Prostate gland (tissue), 2 donors: Measurements from ENCODE around the gene UNC13D. TPM values are rescaled to one million over a fixed set of nuclear protein-coding genes. Genes with fewer than 3 reads are reported as not detected.
"Not testable (repeated sequence)": the region's sequence is repeated elsewhere in the genome, so short reads cannot be mapped to it uniquely, and the experiment has no call there.

ENCODE experiments used
- DNase-seq: peaks from one replicate; pipeline ENCODE4 v3.0.0-alpha.2; 2019; ENCODE audit warnings: low spot score
- H3K27ac ChIP-seq, 2 donors: fragments of 200-600 bp; sonication (generic); 2 replicates each; pipeline ENCODE4 v1.5.1; 2017 to 2019
- H3K27me3 ChIP-seq: fragments of 200-600 bp; sonication (generic); replicated peaks from 2 replicates; pipeline ENCODE4 v1.5.1; 2019; ENCODE audit not compliant: insufficient read depth
- H3K36me3 ChIP-seq, 2 donors: fragments of 200-600 bp; sonication (generic); 1 replicate in 1 of 2; 2 replicates in 1 of 2; pipeline versions ENCODE4 v1.5.1 to v1.8.1; 2017 to 2019
- H3K4me1 ChIP-seq: fragments of 200-600 bp; sonication (generic); replicated peaks from 2 replicates; pipeline ENCODE4 v1.5.1; 2019
- H3K4me3 ChIP-seq, 2 donors: fragments of 200-600 bp; sonication (generic); 2 replicates each; pipeline ENCODE4 v1.5.1; 2017 to 2019
- H3K9me3 ChIP-seq: fragments of 200-600 bp; sonication (generic); 2 replicates; pipeline ENCODE4 v1.5.1; 2017
- POLR2A ChIP-seq: fragments of 450-650 bp; IDR thresholded peaks from one replicate; pipeline ENCODE4 v1.6.1; 2016; ENCODE audit warnings: antibody characterized with exemption, mild to moderate bottlenecking
- POLR2AphosphoS5 ChIP-seq: sonication (generic); formaldehyde crosslinking; IDR thresholded peaks from one replicate; pipeline ENCODE4 v1.6.1; 2017; ENCODE audit warnings: antibody characterized with exemption
- WGBS: methylation state at CpG from one replicate; pipeline ENCODE4 v1.1.5; 2018; 5-methylcytosine and 5-hydroxymethylcytosine counted together
- intact Hi-C: fragments of 100-400 bp; cut with DNase I; formaldehyde crosslinking; loops from one replicate; pipeline ENCODE4 v1.14.2; 2022
- microRNA-seq: library from miRNA; unstranded; fragments of <30 nt; microRNA quantifications from one replicate; pipeline ENCODE4, GENCODE V29; 2016
- total RNA-seq, 2 donors: library from RNA; depleted of rRNA; stranded (reverse); fragments of >200 nt; gene quantifications; one replicate each; pipeline ENCODE4 v1.1.0, GENCODE V29; 2016
- TF ChIP-seq, protein P1 (sequence below), 4 experiments: fragments of 200-600 bp in 2 of 4; fragments of 450-650 bp in 2 of 4; sonication (generic) in 2 of 4; IDR thresholded peaks; 1 replicate in 3 of 4; 2 replicates in 1 of 4; pipeline ENCODE4 v1.5.1; 2016 to 2019; ENCODE audit warnings: antibody characterized with exemption in 4 of 4, mild to moderate bottlenecking in 2 of 4, moderate library complexity in 2 of 4

UNC13D gene
- total RNA-seq, 2 donors from 2014 or later: 2.9 to 16.2 TPM

DNA sequence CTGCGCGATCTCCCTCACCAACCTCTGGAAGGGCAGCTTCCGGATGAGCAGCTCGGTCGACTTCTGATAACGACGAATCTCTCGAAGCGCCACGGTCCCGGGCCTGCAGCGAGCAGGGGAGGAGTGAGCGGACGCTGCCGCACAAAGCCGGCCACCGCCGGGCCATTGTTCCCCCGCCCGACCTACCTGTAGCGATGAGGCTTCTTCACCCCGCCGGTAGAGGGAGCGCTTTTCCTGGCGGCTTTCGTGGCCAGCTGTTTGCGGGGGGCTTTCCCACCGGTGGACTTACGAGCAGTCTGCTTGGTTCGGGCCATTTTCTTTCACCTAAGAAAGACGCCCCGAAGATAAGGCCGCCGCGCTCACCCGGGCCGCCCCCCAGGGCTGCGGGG lies 65.3 kb downstream of the UNC13D start:
- Histone ChIP-seq H3K4me1 (peaks cover 1% of the 10 kb centered on the region), H3K27me3 (no peaks in the 10 kb centered on the region), H3K27ac (peak overlapping the region; percentile 96 to 98), H3K4me3 (peak overlapping the region; percentile 88 to 91), H3K9me3 (no peaks in the 10 kb centered on the region), H3K36me3 (peaks cover 2 to 12% of the 10 kb centered on the region in 2 donors)
- WGBS: under 1% methylated on average over 24 of the region's 38 CpGs
- TF ChIP-seq POLR2AphosphoS5: no peak
- TF ChIP-seq, protein P1, sequence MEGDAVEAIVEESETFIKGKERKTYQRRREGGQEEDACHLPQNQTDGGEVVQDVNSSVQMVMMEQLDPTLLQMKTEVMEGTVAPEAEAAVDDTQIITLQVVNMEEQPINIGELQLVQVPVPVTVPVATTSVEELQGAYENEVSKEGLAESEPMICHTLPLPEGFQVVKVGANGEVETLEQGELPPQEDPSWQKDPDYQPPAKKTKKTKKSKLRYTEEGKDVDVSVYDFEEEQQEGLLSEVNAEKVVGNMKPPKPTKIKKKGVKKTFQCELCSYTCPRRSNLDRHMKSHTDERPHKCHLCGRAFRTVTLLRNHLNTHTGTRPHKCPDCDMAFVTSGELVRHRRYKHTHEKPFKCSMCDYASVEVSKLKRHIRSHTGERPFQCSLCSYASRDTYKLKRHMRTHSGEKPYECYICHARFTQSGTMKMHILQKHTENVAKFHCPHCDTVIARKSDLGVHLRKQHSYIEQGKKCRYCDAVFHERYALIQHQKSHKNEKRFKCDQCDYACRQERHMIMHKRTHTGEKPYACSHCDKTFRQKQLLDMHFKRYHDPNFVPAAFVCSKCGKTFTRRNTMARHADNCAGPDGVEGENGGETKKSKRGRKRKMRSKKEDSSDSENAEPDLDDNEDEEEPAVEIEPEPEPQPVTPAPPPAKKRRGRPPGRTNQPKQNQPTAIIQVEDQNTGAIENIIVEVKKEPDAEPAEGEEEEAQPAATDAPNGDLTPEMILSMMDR (IDR thresholded peaks at IDR 0.05): peak in 3 of 4 experiments; percentile 47 to 68 (median 64)
- no peak for TF ChIP-seq POLR2A
- no peak for DNase-seq
- intact Hi-C loops: no loop called here

DNA sequence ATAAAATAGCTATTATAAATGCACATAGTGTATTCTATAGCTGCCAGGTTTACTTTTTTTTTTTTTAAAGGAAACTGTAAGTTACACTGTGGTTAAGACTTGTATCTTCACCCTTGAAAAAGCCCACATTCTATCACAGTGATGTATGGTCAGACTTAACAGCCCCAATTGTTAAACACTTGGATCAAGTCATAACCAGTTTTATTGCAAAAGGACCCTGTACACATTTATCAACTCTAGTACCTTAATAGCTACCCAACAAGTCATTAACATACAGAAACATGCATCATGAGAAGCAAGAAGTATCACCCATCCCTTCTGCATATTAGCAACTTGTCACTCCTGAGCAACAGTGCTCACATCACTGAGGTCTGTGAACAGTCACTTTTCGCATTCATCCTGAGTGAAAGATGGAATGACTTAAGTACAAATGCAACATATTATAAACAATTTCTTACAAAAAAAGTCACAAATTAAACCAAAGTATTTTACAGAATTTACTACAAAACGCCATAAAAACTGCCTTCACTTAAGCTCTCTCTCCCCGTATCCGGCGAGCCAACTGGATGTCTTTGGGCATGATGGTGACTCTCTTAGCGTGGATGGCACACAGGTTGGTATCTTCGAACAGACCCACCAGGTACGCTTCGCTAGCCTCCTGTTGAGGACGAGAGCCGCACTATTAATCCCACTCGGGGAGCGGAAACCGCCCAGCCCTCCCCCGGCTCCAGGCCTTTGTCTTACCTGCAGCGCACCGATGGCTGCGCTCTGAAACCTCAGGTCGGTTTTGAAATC lies 65.9 kb downstream of the UNC13D start:
- H3K9me3 ChIP-seq, intact Hi-C loops, H3K27me3 ChIP-seq, DNase-seq, H3K4me1 ChIP-seq: not testable (repeated sequence)
- H3K36me3 ChIP-seq: peaks cover 2 to 12% of the 10 kb centered on the region in 2 donors
- 2% methylated on average over 15 of the region's 19 CpGs for WGBS
- peak overlapping the region; percentile 96 to 98 for H3K27ac ChIP-seq
- H3K4me3 ChIP-seq: peak overlapping the region; percentile 88 to 91

GRCh38 chr17:75777296-75777922 lies 66.8 kb downstream of the UNC13D start:
- H3K9me3 ChIP-seq: no peaks in the 10 kb centered on the region
- no peak for DNase-seq
- H3K27ac ChIP-seq: peak overlapping the region; percentile 96 to 98
- H3K4me3 ChIP-seq: peak overlapping the region; percentile 88 to 91
- WGBS: 1% methylated on average over 2 of the region's 2 CpGs
- H3K4me1 ChIP-seq: no peaks in the 10 kb centered on the region
- intact Hi-C loops: no loop called here
- no peaks in the 10 kb centered on the region for H3K27me3 ChIP-seq
- TF ChIP-seq POLR2A (no peak), POLR2AphosphoS5 (no peak)
- TF ChIP-seq, protein P1 (IDR thresholded peaks at IDR 0.05): no peak
- peaks cover 2 to 12% of the 10 kb centered on the region in 2 donors for H3K36me3 ChIP-seq

Small RNAs within 50 kb of the gene (microRNA-seq; reads per million reads assigned to microRNA genes)
- 0.75 reads per million for gene MIR4738

Other genes starting within 250 kb of the UNC13D start
- 1 to 10 TPM in 1 of 2 donors, under 1 TPM in 1; 0.27 to 4.1 TPM for gene SMIM5, start 211.0 kb downstream of the UNC13D start, total RNA-seq
- 100 to 1,000 TPM in 1 of 2 donors, 10 to 100 TPM in 1; 33.6 to 132 TPM for gene RECQL5, start 177.2 kb downstream of the UNC13D start, total RNA-seq
- 10 to 100 TPM; 50.4 to 72.3 TPM for gene SAP30BP, start 177.1 kb downstream of the UNC13D start, total RNA-seq
- gene ITGB4, start 122.9 kb downstream of the UNC13D start, total RNA-seq: 100 to 1,000 TPM in 1 of 2 donors, 10 to 100 TPM in 1; 81.0 to 105 TPM
- gene GALK1, start 79.2 kb downstream of the UNC13D start, total RNA-seq: 10 to 100 TPM; 28.1 to 28.5 TPM
- gene UNK, start 59.6 kb downstream of the UNC13D start, total RNA-seq: 10 to 100 TPM; 68.9 to 72.5 TPM
- gene WBP2, start 10.9 kb upstream of the UNC13D start, total RNA-seq: 100 to 1,000 TPM in 1 of 2 donors, 10 to 100 TPM in 1; 88.9 to 125 TPM
- gene TRIM47, start 34.2 kb upstream of the UNC13D start, total RNA-seq: 10 to 100 TPM; 21.3 to 62.9 TPM
- gene TRIM65, start 52.5 kb upstream of the UNC13D start, total RNA-seq: 10 to 100 TPM; 27.5 to 28.1 TPM
- gene MRPL38, start 60.5 kb upstream of the UNC13D start, total RNA-seq: 10 to 100 TPM; 40.3 to 85.6 TPM
- gene FBF1, start 96.6 kb upstream of the UNC13D start, total RNA-seq: 10 to 100 TPM; 18.9 to 31.3 TPM
- gene ACOX1, start 134.8 kb upstream of the UNC13D start, total RNA-seq: 10 to 100 TPM; 75.5 to 79.0 TPM
- gene TEN1, start 134.8 kb upstream of the UNC13D start, total RNA-seq: 10 to 100 TPM; 20.9 to 25.1 TPM
- 10 to 100 TPM; 16.9 to 17.2 TPM for gene CDK3, start 156.5 kb upstream of the UNC13D start, total RNA-seq
- gene EVPL, start 182.9 kb upstream of the UNC13D start, total RNA-seq: 10 to 100 TPM; 23.0 to 29.1 TPM
- 10 to 100 TPM; 33.5 to 51.2 TPM for gene SRP68, start 228.1 kb upstream of the UNC13D start, total RNA-seq
- gene GALR2, start 230.4 kb upstream of the UNC13D start, total RNA-seq: under 1 TPM in 1 of 2 donors, not detected in 1; 0.80 TPM
- gene ZACN, start 234.8 kb upstream of the UNC13D start, total RNA-seq: not detected